GM12872 (cell line): ENCODE results near the gene DYNLT1.
A peak's percentile ranks its signal among the peaks of the same experiment; 100 is the strongest.

ENCODE experiments used
- CTCF ChIP-seq: IDR thresholded peaks from 3 replicates; pipeline ENCODE4 v1.5.1; 2011; ENCODE audit warnings: low read depth, mild to moderate bottlenecking, low read length, moderate library complexity; ENCODE audit not compliant: insufficient read depth

DYNLT1 gene

GRCh38 chr6:158595223-158595622 lies 49.3 kb downstream of the DYNLT1 start:
- TF ChIP-seq CTCF = peak; percentile 30; the same call in 2 of the 3 replicates

GRCh38 chr6:158593670-158594069 lies 50.9 kb downstream of the DYNLT1 start:
- no peak for TF ChIP-seq CTCF

- TF ChIP-seq CTCF = no peak
These were observed 52.7 kb downstream of the DYNLT1 start for GRCh38 chr6:158591810-158592209.

- TF ChIP-seq CTCF = no peak
These were observed 53.3 kb downstream of the DYNLT1 start for GRCh38 chr6:158591134-158591809.

- TF ChIP-seq CTCF = no peak
These were observed 55.2 kb downstream of the DYNLT1 start for GRCh38 chr6:158589366-158589765.

- TF ChIP-seq CTCF = no peak
These were observed 57.9 kb downstream of the DYNLT1 start for GRCh38 chr6:158586652-158587051.
